ENCODE results near the gene NACC2.

DNA sequence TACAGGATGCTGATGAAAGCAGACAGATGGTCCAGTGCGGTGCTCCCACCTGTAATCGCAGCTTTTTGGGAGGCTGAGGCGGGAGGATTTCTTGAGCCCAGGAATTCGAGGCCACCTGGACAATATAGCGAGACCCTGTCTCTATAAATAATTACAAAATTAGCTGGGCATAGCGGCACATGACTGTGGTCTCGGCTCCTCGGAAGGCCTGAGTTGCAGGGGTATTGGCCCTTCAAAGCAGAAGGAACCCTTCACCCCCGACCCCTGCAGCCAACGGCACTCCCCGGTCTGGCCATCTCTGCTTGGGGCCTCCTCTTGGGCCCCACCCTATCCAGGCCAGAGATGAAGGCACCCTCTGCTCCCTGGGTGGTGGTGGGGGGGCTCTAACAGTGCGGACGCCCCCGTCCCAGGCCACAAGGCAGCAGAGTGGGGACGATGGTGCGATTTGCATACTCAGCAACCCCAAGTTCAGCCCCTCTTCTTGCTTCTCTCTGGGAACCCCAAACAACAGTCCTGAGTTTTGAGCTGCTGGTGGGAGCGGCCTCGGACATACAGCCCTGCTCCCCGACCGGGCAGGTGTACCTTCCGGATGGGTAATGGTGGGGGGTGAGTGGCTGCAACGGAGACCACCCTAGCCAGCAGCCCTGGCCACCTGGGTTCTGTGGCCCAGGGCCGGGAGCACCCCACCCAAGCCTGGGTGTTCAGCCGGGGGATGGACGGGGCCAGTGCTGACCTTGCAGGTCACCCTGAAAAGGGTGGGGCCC lies 50.7 kb downstream of the NACC2 start:
- TF ChIP-seq EZH2 (optimal IDR thresholded peaks at IDR 0.05; ENCODE audit: low read depth, low read length) (no peak), CTCF (IDR thresholded peaks at IDR 0.05; ENCODE audit: low read length) (no peak)

All from MM.1S (cell line).